Activated naive CD4-positive, alpha-beta T cell treated with anti-CD3 and anti-CD28 coated beads, Interleukin-2, amount 10 ng/mL, durations not matched to agents 7 days and 5 days (primary cell): ENCODE data around the gene KCNAB2.
"Not testable (repeated sequence)": the region's sequence is repeated elsewhere in the genome, so short reads cannot be mapped to it uniquely, and the experiment has no call there.

Experiments used
- CTCF ChIA-PET: fragments of 350-600 bp; sonication (Branson Sonifier 250); formaldehyde crosslinking; loops from one replicate; lab custom pipeline; 2021; ENCODE audit warnings: antibody characterized with exemption; lab: Charles Lee
- DNase-seq: peaks from one replicate; pipeline ENCODE4 v3.0.0-alpha.2; 2020
- H3K27ac Mint-ChIP-seq: one replicate; pipeline ENCODE4 v1.8.0; 2021; ENCODE audit warnings: mild to moderate bottlenecking, moderate library complexity, mixed read lengths
- H3K27me3 Mint-ChIP-seq: one replicate; pipeline ENCODE4 v1.8.0; 2021; ENCODE audit warnings: mild to moderate bottlenecking, mixed read lengths
- H3K36me3 Mint-ChIP-seq: one replicate; pipeline ENCODE4 v1.8.0; 2021; ENCODE audit warnings: mixed read lengths
- H3K4me1 Mint-ChIP-seq: one replicate; pipeline ENCODE4 v1.8.0; 2021; ENCODE audit warnings: mixed read lengths
- H3K4me3 Mint-ChIP-seq: one replicate; pipeline ENCODE4 v1.8.0; 2021; ENCODE audit warnings: mild to moderate bottlenecking, moderate library complexity, mixed read lengths
- H3K9me3 Mint-ChIP-seq: one replicate; pipeline ENCODE4 v1.8.0; 2021; ENCODE audit warnings: mixed read lengths

KCNAB2 gene

DNA sequence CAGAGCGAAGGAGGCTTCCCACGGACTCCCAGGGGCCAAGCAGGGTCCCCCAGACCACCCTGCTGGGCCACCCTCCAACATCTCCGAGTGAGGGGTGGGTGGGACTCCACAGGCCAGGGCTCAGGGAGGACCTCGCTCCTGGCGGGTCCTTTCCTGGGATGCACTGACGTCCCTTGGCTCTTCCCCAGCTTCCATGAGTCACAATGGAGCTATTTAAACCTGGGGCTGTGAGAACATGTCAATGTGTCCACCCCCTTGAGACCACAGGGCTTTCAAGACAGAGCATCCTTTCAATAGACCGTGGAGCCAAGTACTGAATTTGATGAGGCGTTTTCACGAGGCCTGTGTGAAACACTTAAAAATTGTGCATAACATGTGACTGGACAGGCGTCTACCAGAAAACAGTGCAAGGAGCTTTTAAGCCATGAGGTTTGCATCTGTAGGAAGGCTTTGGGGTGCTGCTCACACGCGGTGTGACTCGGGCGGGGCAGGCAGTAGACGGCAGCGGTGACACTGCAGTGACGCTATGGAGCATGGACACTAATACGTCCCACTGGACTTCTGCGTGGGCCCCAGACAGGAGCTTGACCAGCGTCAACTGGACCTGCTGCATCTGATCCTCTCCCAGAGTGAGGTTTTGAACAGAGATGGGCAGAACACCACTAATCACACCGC lies 29.4 kb upstream of the KCNAB2 start:
- Mint-ChIP-seq H3K36me3 (peaks cover 20% of the 10 kb centered on the region), H3K9me3 (no peaks in the 10 kb centered on the region), H3K4me3 (no peak overlapping the region), H3K27me3 (no peaks in the 10 kb centered on the region), H3K27ac (no peak overlapping the region), H3K4me1 (no peaks in the 10 kb centered on the region)
- DNase-seq = no peak
- CTCF ChIA-PET = no interaction called here

DNA sequence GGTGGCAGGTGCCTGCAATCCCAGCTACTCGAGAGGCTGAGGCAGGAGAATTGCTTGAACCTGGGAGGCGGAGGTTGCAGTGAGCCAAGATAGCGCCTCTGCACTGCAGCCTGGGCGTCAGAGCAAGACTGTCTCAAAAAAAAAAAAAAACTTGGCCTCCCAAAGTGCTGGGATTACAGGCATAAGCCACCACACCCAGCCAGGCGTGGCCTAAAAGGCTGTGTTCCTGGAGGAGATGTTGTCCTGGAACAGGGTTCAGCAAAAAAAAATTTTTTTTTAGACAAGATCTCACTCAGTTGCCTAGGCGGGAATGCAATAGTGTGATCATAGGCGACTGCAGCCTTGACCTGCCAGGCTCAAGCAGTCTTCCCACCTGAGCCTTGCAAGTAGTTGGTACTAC lies 28.0 kb upstream of the KCNAB2 start:
- H3K9me3 Mint-ChIP-seq, H3K4me3 Mint-ChIP-seq, DNase-seq, H3K4me1 Mint-ChIP-seq, H3K27me3 Mint-ChIP-seq, CTCF ChIA-PET, H3K27ac Mint-ChIP-seq: not testable (repeated sequence)
- peaks cover 22% of the 10 kb centered on the region for H3K36me3 Mint-ChIP-seq

DNA sequence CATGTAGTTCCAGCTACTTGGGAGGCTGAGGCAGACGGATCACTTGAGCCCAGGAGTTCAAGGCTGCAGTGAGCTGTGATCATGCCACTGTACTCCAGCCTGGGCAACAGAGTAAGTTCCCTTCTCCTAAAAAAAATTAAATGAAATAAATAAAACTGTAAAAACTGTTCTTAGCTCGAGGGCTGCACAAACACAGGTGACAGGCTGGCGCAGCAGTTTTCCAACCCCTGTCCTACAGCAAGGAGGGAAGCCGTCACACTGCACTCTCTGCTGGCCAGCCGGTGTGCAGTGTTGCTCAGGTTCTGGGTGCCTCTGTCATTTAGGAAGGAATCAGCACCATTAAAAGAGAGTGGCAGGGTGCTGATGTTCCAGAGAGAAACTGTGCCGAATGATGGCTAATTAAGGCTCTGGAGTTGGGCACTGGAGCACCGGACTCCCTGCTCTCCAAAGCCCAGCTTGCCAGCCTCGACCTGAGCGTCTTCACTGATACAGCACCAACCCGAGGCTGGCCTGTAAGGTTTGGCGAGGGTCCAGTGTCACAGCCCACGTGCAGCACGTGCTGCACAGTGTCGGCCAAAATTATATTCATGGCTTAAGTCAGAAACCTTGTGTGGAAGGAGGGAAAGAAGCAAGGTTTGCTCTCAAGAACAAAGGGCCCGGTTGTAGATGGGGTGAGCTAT lies 26.4 kb upstream of the KCNAB2 start:
- peaks cover 2% of the 10 kb centered on the region for H3K9me3 Mint-ChIP-seq
- no peaks in the 10 kb centered on the region for H3K27me3 Mint-ChIP-seq
- H3K27ac Mint-ChIP-seq = no peak overlapping the region
- CTCF ChIA-PET = no interaction called here
- H3K4me1 Mint-ChIP-seq = no peaks in the 10 kb centered on the region
- DNase-seq = no peak
- peaks cover 21% of the 10 kb centered on the region for H3K36me3 Mint-ChIP-seq
- no peak overlapping the region for H3K4me3 Mint-ChIP-seq

DNA sequence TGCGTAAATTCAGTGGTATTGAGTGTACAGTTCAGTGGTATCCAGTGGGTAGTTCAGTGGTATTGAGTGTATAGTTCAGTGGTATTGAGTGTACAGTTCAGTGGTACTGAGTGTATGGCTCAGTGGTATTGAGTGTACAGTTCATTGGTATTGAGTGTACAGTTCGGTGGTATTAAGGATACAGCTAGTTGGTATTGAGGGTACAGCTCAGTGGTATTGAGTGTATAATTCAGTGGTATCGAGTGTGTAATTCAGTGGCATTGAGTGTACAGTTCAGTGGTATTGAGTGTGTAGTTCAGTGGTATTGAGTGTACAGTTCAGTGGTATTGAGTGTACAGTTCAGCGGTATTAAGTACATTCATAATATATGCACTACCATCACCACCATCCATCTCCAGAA lies 23.5 kb upstream of the KCNAB2 start:
- peaks cover 11% of the 10 kb centered on the region for H3K4me1 Mint-ChIP-seq
- CTCF ChIA-PET = no interaction called here
- peaks cover 2% of the 10 kb centered on the region for H3K9me3 Mint-ChIP-seq
- no peaks in the 10 kb centered on the region for H3K27me3 Mint-ChIP-seq
- no peak overlapping the region for H3K4me3 Mint-ChIP-seq
- peaks cover 15% of the 10 kb centered on the region for H3K36me3 Mint-ChIP-seq
- H3K27ac Mint-ChIP-seq = no peak overlapping the region
- DNase-seq = no peak

DNA sequence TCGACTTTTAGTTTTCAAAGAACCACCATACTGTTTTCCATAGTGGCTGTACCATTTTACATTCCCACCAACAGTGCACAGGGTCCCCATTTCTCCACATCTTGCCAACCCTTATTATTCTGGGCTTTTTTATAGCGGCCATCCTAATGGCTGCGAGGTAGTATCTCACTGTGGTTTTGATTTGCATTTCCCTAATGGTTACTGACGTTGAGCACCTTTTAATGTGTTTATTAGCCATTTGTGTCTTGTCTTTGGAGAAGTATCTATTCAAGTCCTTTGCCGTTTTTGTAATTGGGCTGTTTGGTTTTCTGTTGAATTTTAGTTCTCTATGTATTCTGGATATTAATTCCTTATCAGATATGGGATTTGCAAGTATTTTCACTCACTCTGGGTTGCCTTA lies 22.3 kb upstream of the KCNAB2 start:
- no peak for DNase-seq
- Mint-ChIP-seq H3K4me3 (no peak overlapping the region), H3K27me3 (no peaks in the 10 kb centered on the region), H3K36me3 (peaks cover 24% of the 10 kb centered on the region), H3K4me1 (peaks cover 21% of the 10 kb centered on the region), H3K27ac (no peak overlapping the region), H3K9me3 (peaks cover 2% of the 10 kb centered on the region)
- CTCF ChIA-PET = no interaction called here

DNA sequence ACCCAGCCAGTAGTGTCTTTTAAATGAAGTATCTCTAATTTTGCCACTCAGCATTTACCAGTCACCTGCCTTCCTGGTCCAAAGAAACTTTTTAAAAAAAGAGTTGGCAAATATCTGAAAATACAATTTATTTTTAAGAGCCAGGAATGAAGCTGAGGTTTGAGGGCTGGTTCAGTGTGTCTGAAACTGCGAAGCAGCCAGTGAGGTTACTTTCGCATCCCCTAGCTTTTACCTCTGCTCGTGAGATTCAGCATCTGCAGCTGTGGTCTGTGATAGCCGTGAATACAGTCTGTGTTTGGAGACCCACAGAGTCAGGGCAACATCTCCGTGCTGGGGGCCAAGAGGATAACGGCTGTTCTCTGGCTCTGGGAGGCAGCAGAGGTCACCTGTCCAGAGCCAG lies 21.3 kb upstream of the KCNAB2 start:
- CTCF ChIA-PET = interaction anchor here (0.8 to 1.1 kb wide), 2 partner anchors 10 to 41 kb away, joined by 3 read pairs; no protein-coding TSS in a partner anchor

DNA sequence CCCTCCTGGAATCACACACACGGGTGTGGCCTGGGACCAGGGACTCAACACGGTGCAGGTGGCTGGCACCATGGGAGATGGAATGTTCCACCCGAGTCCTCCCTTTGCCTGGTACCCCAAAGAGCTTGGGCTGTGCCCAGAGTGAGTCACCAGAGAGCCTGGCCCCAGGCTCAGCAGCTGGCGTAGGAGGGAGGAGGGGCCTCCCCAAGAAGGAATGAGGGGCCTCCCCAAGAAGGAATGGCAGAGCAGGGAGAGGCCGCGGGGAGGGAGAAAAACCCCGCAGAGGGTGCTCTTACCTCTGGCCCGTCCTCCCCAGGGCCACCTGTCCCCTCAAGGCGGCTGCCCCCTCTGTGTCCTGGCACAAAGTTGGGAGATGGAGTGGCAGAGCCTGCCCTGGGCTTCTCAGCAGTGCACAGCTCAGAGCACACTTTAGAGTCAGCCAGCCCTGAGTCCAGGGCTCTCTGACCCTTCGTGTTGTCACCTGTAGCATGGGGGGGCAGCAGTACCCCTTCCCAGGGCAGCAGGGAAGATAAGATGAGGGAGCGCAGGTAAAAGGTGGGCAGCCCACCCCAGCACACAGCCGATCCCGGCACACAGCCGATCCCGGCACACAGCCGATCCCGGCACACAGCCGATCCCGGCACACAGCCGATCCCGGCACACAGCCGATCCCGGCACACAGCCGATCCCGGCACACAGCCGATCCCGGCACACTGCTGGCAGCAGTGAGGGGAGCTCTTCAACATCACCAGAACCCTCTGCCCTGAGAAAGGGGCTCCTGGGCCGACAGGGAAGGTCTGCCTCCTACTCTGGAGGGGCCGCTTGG lies 20.2 kb upstream of the KCNAB2 start:
- peaks cover 42% of the 10 kb centered on the region for H3K4me1 Mint-ChIP-seq
- peaks cover 33% of the 10 kb centered on the region for H3K36me3 Mint-ChIP-seq

More for the DNA sequence above, 21.3 kb upstream of the KCNAB2 start:
- DNase-seq = no peak
- no peak overlapping the region for H3K4me3 Mint-ChIP-seq
- peaks cover 32% of the 10 kb centered on the region for H3K36me3 Mint-ChIP-seq
- peaks cover 31% of the 10 kb centered on the region for H3K4me1 Mint-ChIP-seq
- peaks cover 2% of the 10 kb centered on the region for H3K9me3 Mint-ChIP-seq
- H3K27me3 Mint-ChIP-seq = no peaks in the 10 kb centered on the region
- H3K27ac Mint-ChIP-seq = peak overlapping the region; percentile 19

DNA sequence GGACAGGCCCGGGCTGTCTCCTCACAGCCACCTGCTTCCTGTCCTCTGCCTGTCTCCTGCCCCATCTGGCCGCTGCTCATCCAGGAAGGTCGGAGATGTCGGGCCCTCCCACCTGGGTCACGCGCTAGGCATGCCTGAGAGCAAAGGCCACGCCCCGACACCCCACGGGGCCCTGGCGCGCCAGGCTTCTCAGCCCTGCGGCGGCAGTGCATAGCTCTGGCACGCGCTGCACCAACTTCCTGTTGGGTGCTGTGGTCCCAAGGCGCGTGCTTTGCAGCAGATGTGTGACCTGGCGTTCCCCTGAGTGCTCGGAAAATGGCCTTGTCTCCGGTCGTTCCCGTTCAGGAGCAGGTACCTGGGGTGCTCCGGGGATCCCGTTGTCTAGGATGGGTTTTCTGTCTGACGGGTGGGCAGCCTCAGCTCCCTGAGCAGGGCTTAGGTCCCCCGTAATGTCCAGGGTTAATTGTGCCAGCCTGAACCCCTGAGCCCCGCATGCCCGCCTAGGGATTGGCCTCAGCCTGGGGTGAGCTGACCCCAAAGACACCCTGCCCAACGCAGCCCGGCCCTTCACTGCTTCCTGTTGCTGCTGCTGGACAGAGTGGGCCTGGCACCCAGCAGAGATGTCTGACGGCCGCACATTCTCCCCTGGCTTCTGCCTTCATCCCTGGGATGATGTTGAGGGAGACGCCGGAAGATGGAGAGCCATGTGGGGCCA lies 19.4 kb upstream of the KCNAB2 start:
- Mint-ChIP-seq H3K4me3 (peak overlapping the region; percentile 97), H3K27ac (peak overlapping the region; percentile 99), H3K4me1 (peaks cover 50% of the 10 kb centered on the region), H3K9me3 (peaks cover 2% of the 10 kb centered on the region), H3K27me3 (no peaks in the 10 kb centered on the region), H3K36me3 (peaks cover 40% of the 10 kb centered on the region)
- CTCF ChIA-PET = interaction anchor here (1.1 kb wide), 1 partner anchor 32 kb away, joined by 3 read pairs; no protein-coding TSS in a partner anchor
- peak; percentile 98 for DNase-seq

More for the DNA sequence above, 20.2 kb upstream of the KCNAB2 start:
- DNase-seq = no peak
- Mint-ChIP-seq H3K27me3 (no peaks in the 10 kb centered on the region), H3K27ac (peak overlapping the region; percentile 99), H3K9me3 (peaks cover 2% of the 10 kb centered on the region), H3K4me3 (peak overlapping the region; percentile 97)
- CTCF ChIA-PET = interaction anchor here (0.8 to 1.1 kb wide), 2 partner anchors 9 to 42 kb away, joined by 3 read pairs; no protein-coding TSS in a partner anchor

DNA sequence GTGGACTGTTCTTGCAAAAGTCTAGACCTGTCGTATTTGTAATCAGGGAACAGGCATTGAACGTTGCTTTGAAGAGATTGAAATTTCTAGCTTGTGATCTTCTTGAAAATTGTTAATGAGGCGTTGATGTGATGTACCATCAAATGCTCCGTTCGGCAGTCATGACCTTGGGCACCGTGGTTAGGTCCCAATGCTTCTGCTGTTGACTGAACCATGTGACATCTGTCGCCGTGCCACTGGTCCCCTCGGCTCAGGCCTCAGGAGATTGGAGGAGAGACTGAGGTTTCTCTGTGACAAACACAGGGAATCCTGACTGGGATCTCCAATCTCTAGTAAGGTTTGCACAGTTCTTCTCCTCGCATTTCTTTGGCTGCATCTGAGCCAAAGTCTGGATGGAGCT lies 18.1 kb upstream of the KCNAB2 start:
- Mint-ChIP-seq H3K4me1 (peaks cover 61% of the 10 kb centered on the region), H3K27ac (peak overlapping the region; percentile 99), H3K4me3 (peak overlapping the region; percentile 97), H3K36me3 (peaks cover 43% of the 10 kb centered on the region), H3K27me3 (no peaks in the 10 kb centered on the region), H3K9me3 (no peaks in the 10 kb centered on the region)
- DNase-seq = peak; percentile 48
- CTCF ChIA-PET = interaction anchor here (0.8 to 1.0 kb wide), 2 partner anchors 10 to 33 kb away, joined by 3 to 4 read pairs; no protein-coding TSS in a partner anchor

DNA sequence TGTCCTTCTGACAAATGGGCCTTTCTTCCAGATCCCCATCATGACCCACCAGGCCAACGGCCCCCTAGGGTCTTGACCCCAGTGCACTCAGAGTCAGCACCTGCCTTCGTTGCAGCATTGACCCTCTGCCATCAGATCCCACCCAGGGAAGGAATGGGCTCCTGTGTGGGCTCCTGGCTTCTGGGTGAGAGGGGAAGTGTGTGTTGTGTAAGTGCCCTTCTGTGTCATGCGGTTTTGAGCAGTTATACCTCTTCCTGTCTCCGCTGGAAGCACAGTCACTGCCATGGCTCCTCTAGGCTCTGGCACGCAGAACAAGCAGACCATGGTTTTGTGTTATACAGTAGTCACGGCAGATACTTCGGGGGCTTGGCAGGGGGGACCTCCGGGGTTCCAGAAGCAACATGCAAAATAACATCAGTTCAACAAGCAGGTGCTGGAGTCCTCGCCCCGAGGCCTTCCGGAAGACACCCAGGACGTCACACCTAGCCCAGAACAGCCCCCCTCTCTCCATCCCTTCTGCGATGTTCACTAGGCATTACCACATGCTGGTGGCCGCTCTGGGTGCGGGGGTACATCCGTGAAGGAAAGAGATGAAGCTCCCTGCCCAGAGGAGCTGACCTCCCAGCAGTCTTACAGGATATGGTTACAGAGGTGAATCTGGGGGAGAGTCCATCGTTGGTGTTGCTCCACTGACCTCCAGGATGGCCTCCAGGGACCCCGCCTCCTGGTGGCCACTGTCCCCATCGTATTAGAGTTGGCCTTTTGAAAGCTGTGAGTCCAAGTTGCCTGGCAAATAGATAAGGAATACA lies 17.4 kb upstream of the KCNAB2 start:
- Mint-ChIP-seq H3K4me1 (peaks cover 68% of the 10 kb centered on the region), H3K36me3 (peaks cover 49% of the 10 kb centered on the region), H3K27me3 (no peaks in the 10 kb centered on the region), H3K9me3 (no peaks in the 10 kb centered on the region), H3K27ac (peak overlapping the region; percentile 99), H3K4me3 (peak overlapping the region; percentile 97)
- peak; percentile 75 for DNase-seq
- CTCF ChIA-PET = interaction anchor here (0.8 to 1.0 kb wide), 2 partner anchors 9 to 34 kb away, joined by 3 to 4 read pairs; no protein-coding TSS in a partner anchor

DNA sequence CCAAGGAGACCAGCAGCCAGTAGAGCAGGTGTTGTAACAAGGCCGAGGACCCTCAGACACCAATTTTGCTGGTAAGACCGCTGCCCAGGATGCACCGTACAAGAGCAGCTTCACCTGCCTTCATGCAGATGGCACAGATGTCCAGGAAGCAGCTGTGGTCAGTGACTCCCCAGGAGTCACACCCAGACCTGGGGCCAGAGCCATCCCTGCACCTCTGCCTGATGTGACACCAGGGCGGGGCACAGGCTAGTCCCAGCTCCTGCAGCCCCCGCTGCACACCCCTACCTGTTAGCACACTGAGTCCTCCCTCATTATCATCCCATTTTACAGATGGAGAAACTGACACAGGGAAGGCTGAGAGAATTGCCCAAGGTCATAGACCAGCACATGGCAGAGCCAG lies 16.3 kb upstream of the KCNAB2 start:
- H3K4me3 Mint-ChIP-seq = no peak overlapping the region
- peaks cover 50% of the 10 kb centered on the region for H3K36me3 Mint-ChIP-seq
- H3K4me1 Mint-ChIP-seq = peaks cover 71% of the 10 kb centered on the region
- CTCF ChIA-PET = interaction anchor here (0.7 to 1.0 kb wide), 3 partner anchors 24 to 38 kb away, joined by 3 to 4 read pairs (median 3); no protein-coding TSS in a partner anchor
- no peak for DNase-seq
- H3K27ac Mint-ChIP-seq = peak overlapping the region; percentile 99
- H3K9me3 Mint-ChIP-seq = no peaks in the 10 kb centered on the region
- no peaks in the 10 kb centered on the region for H3K27me3 Mint-ChIP-seq

DNA sequence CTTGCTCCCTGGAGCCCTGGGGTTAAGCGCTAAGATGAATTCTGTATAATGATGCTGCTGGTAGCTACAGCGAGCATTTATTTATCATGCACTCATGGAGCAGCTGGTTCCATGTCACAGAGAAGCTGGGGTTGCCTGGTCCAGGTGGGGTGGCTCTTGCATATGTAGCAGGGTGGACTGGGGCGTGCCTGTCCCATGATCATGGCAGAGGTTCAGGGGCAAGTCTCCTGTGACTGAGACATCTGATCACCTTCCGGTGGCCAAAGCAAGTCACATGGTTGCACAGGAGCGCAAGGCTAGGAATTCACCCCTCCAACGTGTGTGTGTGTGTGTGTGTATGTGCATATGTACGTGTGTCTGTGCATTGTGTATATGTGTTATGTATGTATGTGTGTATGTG lies 15.6 kb upstream of the KCNAB2 start:
- no peak overlapping the region for H3K4me3 Mint-ChIP-seq
- H3K4me1 Mint-ChIP-seq = peaks cover 74% of the 10 kb centered on the region
- no peaks in the 10 kb centered on the region for H3K27me3 Mint-ChIP-seq
- H3K36me3 Mint-ChIP-seq = peaks cover 56% of the 10 kb centered on the region
- CTCF ChIA-PET = interaction anchor here (0.9 kb wide), 1 partner anchor 39 kb away, joined by 3 read pairs; no protein-coding TSS in a partner anchor
- peak overlapping the region; percentile 29 for H3K27ac Mint-ChIP-seq
- no peak for DNase-seq
- no peaks in the 10 kb centered on the region for H3K9me3 Mint-ChIP-seq
